ENCODE results near the gene RASSF5. TPM values are rescaled to one million over a fixed set of nuclear protein-coding genes. Genes with fewer than 3 reads are reported as not detected.

RASSF5 gene
- total RNA-seq, 2 experiments from 2014 or later, result 153 to 156 TPM

DNA sequence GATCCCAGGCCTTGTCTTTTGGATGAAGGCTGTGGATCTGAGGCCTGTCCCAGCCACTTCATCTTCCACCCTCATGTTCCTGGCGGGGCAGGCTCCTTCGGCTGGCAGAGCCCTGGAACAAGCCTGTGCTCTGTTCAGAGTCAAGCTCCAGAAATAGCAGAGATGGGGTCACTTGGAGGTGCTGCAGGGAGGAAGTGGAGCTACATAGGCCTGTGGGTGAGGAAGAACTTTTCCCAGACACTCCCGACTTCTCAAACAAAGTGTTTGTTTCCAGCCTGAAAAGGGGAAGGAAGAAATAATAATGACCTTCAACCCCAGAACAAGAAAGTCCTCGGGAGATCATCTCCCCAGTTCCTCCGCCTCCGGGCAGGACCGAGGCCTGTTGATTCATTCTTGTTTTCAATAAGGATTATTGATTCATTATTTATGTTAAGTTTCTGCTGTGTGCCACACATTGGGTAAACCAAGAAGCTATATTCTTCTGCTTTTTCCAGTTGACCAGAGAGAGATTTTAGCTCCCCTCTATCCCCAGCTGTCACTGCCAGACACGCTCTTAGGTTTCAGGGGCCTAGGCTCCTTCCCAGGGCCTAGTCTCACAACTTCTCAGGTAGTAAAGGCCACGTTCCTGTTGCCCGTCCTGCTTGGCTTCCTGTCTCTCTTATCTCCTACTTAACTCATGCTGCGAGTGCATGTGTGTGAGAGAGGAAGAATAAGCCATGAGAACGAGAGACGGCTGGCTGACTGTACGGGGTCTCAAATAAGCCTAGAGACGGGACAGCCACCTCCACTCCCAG is 20.1 kb upstream of the RASSF5 start:
- H3K27ac Mint-ChIP-seq, result no peak overlapping the region
- no peaks in the 10 kb centered on the region for H3K9me3 Mint-ChIP-seq
- no peaks in the 10 kb centered on the region for H3K27me3 ChIP-seq (ENCODE audit: control insufficient read depth in 1 of 2, insufficient read depth in 2 of 2, low read length in 2 of 2)
- H3K27ac ChIP-seq (ENCODE audit: low read depth in 1 of 2, low read length in 2 of 2), result no peak overlapping the region
- H3K36me3 ChIP-seq (ENCODE audit: insufficient read depth, low read length), result peaks cover 95% of the 10 kb centered on the region
- ChIA-PET POLR2A (no interaction called here), CTCF (interaction anchor here (0.7 kb wide), 1 partner anchor 177 kb away, joined by 3 read pairs; no protein-coding TSS in a partner anchor)
- peaks cover 84% of the 10 kb centered on the region for H3K36me3 Mint-ChIP-seq (ENCODE audit: low read depth)
- no peak for DNase-seq
- intact Hi-C loops (cut with DNase I, micrococcal nuclease), result no loop called here
- H3K9me3 ChIP-seq (ENCODE audit: control insufficient read depth in 1 of 2, insufficient read depth in 1 of 2, low read length in 2 of 2), result no peaks in the 10 kb centered on the region
- TF ChIP-seq, protein P1, sequence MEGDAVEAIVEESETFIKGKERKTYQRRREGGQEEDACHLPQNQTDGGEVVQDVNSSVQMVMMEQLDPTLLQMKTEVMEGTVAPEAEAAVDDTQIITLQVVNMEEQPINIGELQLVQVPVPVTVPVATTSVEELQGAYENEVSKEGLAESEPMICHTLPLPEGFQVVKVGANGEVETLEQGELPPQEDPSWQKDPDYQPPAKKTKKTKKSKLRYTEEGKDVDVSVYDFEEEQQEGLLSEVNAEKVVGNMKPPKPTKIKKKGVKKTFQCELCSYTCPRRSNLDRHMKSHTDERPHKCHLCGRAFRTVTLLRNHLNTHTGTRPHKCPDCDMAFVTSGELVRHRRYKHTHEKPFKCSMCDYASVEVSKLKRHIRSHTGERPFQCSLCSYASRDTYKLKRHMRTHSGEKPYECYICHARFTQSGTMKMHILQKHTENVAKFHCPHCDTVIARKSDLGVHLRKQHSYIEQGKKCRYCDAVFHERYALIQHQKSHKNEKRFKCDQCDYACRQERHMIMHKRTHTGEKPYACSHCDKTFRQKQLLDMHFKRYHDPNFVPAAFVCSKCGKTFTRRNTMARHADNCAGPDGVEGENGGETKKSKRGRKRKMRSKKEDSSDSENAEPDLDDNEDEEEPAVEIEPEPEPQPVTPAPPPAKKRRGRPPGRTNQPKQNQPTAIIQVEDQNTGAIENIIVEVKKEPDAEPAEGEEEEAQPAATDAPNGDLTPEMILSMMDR (IDR thresholded peaks at IDR 0.05), result no peak
- H3K4me3 ChIP-seq (ENCODE audit: low read length), result no peak overlapping the region
- H3K4me1 Mint-ChIP-seq (ENCODE audit: low read depth), result no peaks in the 10 kb centered on the region
- H3K4me3 Mint-ChIP-seq, result no peak overlapping the region
- no peaks in the 10 kb centered on the region for H3K27me3 Mint-ChIP-seq
- peaks cover 4% of the 10 kb centered on the region for H3K4me1 ChIP-seq (ENCODE audit: insufficient read depth, low read length)
- ATAC-seq (ENCODE audit: poor library complexity), result no peak

GRCh38 chr1:206487970-206488369 is 19.4 kb upstream of the RASSF5 start:
- Mint-ChIP-seq H3K4me1 (ENCODE audit: low read depth) (no peaks in the 10 kb centered on the region), H3K27ac (peak overlapping the region; percentile 27), H3K36me3 (ENCODE audit: low read depth) (peaks cover 84% of the 10 kb centered on the region), H3K27me3 (no peaks in the 10 kb centered on the region), H3K4me3 (no peak overlapping the region), H3K9me3 (no peaks in the 10 kb centered on the region)
- ChIA-PET CTCF (no interaction called here), POLR2A (no interaction called here)
- ATAC-seq (ENCODE audit: poor library complexity), result no peak
- Histone ChIP-seq H3K27me3 (ENCODE audit: control insufficient read depth in 1 of 2, insufficient read depth in 2 of 2, low read length in 2 of 2) (no peaks in the 10 kb centered on the region), H3K4me1 (ENCODE audit: insufficient read depth, low read length) (peaks cover 4% of the 10 kb centered on the region), H3K9me3 (ENCODE audit: control insufficient read depth in 1 of 2, insufficient read depth in 1 of 2, low read length in 2 of 2) (no peaks in the 10 kb centered on the region), H3K36me3 (ENCODE audit: insufficient read depth, low read length) (peaks cover 95% of the 10 kb centered on the region), H3K27ac (ENCODE audit: low read depth in 1 of 2, low read length in 2 of 2) (no peak overlapping the region), H3K4me3 (ENCODE audit: low read length) (no peak overlapping the region)
- TF ChIP-seq, protein P1 (IDR thresholded peaks at IDR 0.05), result no peak
- intact Hi-C loops (cut with DNase I, micrococcal nuclease), result loop anchor here in 1 of 2 experiments (2.0 kb wide), 1 partner anchor 175 kb away; no protein-coding TSS in a partner anchor
- DNase-seq, result no peak

- ATAC-seq (ENCODE audit: poor library complexity), result no peak
- Histone ChIP-seq H3K36me3 (ENCODE audit: insufficient read depth, low read length) (peaks cover 95% of the 10 kb centered on the region), H3K27ac (ENCODE audit: low read depth in 1 of 2, low read length in 2 of 2) (no peak overlapping the region), H3K4me1 (ENCODE audit: insufficient read depth, low read length) (peaks cover 4% of the 10 kb centered on the region), H3K4me3 (ENCODE audit: low read length) (no peak overlapping the region), H3K9me3 (ENCODE audit: control insufficient read depth in 1 of 2, insufficient read depth in 1 of 2, low read length in 2 of 2) (no peaks in the 10 kb centered on the region), H3K27me3 (ENCODE audit: control insufficient read depth in 1 of 2, insufficient read depth in 2 of 2, low read length in 2 of 2) (no peaks in the 10 kb centered on the region)
- Mint-ChIP-seq H3K27me3 (no peaks in the 10 kb centered on the region), H3K9me3 (no peaks in the 10 kb centered on the region), H3K4me1 (ENCODE audit: low read depth) (no peaks in the 10 kb centered on the region), H3K36me3 (ENCODE audit: low read depth) (peaks cover 84% of the 10 kb centered on the region), H3K27ac (no peak overlapping the region), H3K4me3 (no peak overlapping the region)
- ChIA-PET CTCF (interaction anchor here (2.9 kb wide), 1 partner anchor 175 kb away, joined by 18 read pairs; no protein-coding TSS in a partner anchor), POLR2A (no interaction called here)
- no peak for DNase-seq
- TF ChIP-seq, protein P1 (IDR thresholded peaks at IDR 0.05), result no peak
- intact Hi-C loops (cut with DNase I, micrococcal nuclease), result loop anchor here in 1 of 2 experiments (2.0 kb wide), 1 partner anchor 174 kb away; no protein-coding TSS in a partner anchor
These were observed 18.9 kb upstream of the RASSF5 start for GRCh38 chr1:206488466-206488865.

Data from CD4-positive, alpha-beta T cell (primary cell).